GM12892 (cell line): Measurements from ENCODE around the gene IGFLR1.
A peak's percentile ranks its signal among the peaks of the same experiment; 100 is the strongest.

Experiments used
- DNase-seq: peaks from one replicate; pipeline ENCODE4 v3.0.0; 2011; ENCODE audit not compliant: insufficient read length
- FAIRE-seq: peaks from 2 replicates; lab custom pipeline; 2011; peaks lifted over from hg19 to GRCh38; lab: Jason Lieb, UNC
- POLR2A ChIP-seq: IDR thresholded peaks from 2 replicates; pipeline ENCODE4 v1.6.1; 2011; ENCODE audit warnings: low read depth, low read length, control low read depth
- POLR2AphosphoS5 ChIP-seq: IDR thresholded peaks from 2 replicates; pipeline ENCODE4 v1.6.1; 2011; ENCODE audit warnings: low read depth, low read length, control low read depth
- TAF1 ChIP-seq: IDR thresholded peaks from 2 replicates; pipeline ENCODE4 v1.6.1; 2011; ENCODE audit warnings: low read depth, mild to moderate bottlenecking, control low read depth, low read length, borderline replicate concordance

The IGFLR1 gene

GRCh38 chr19:35750167-35750566 lies 7.9 kb upstream of the IGFLR1 start:
- DNase-seq: no peak
- FAIRE-seq: no peak
- TF ChIP-seq TAF1 (no peak), POLR2AphosphoS5 (no peak), POLR2A (no peak)

- peak; percentile 97 for FAIRE-seq
- TF ChIP-seq POLR2AphosphoS5: no peak
- 0 out of 2 replicates have a peak, but pooled peaks have one; percentile 7 for TF ChIP-seq TAF1
- peak; percentile 54; the same call in 1 of the 2 replicates for TF ChIP-seq POLR2A
- peak; percentile 90 for DNase-seq
Measured at GRCh38 chr19:35748106-35749020, 6.1 kb upstream of the IGFLR1 start, which contains the start of gene LIN37. Gene LIN37 (plus strand): TSS chr19:35748576. CDS start chr19:35748725, 149 bp downstream.

GRCh38 chr19:35746531-35746930 lies 4.3 kb upstream of the IGFLR1 start:
- no peak for DNase-seq
- TF ChIP-seq TAF1: no peak
- no peak for TF ChIP-seq POLR2A
- TF ChIP-seq POLR2AphosphoS5: no peak
- FAIRE-seq: no peak

GRCh38 chr19:35746087-35746462 lies 3.8 kb upstream of the IGFLR1 start:
- no peak for FAIRE-seq
- no peak for DNase-seq
- TF ChIP-seq TAF1 (no peak), POLR2A (no peak), POLR2AphosphoS5 (no peak)

- no peak for TF ChIP-seq TAF1
- TF ChIP-seq POLR2AphosphoS5: 0 out of 2 replicates have a peak, but pooled peaks have one; percentile 11
- TF ChIP-seq POLR2A: 0 out of 2 replicates have a peak, but pooled peaks have one; percentile 8
- peak; percentile 95 for FAIRE-seq
- DNase-seq: peak; percentile 81
Measured at GRCh38 chr19:35745328-35746086, 3.3 kb upstream of the IGFLR1 start, which contains the start of the genes PSENEN and U2AF1L4. Gene PSENEN (plus strand): TSS chr19:35745651. CDS start chr19:35745931, 280 bp downstream. Gene U2AF1L4 (minus strand): TSS chr19:35745418. CDS start chr19:35745391, 27 bp downstream.

- FAIRE-seq (no peak), DNase-seq (peak; percentile 74)
- TF ChIP-seq TAF1: 0 out of 2 replicates have a peak, but pooled peaks have one; percentile 26
- peak; percentile 90 for TF ChIP-seq POLR2A
- peak; percentile 91 for TF ChIP-seq POLR2AphosphoS5
Measured at GRCh38 chr19:35744430-35745327, 2.4 kb upstream of the IGFLR1 start.

- no peak for DNase-seq
- FAIRE-seq: no peak
- TF ChIP-seq TAF1: no peak
- TF ChIP-seq POLR2AphosphoS5: no peak
- no peak for TF ChIP-seq POLR2A
Measured at GRCh38 chr19:35743640-35744429, 1.6 kb upstream of the IGFLR1 start.

- no peak for TF ChIP-seq POLR2A
- no peak for TF ChIP-seq POLR2AphosphoS5
- TF ChIP-seq TAF1: no peak
- FAIRE-seq (no peak), DNase-seq (no peak)
Measured at GRCh38 chr19:35741203-35741515, 1.1 kb downstream of the IGFLR1 start.

GRCh38 chr19:35740423-35741202 lies 1.6 kb downstream of the IGFLR1 start:
- TF ChIP-seq POLR2AphosphoS5 (peak; percentile 79; the same call in 1 of the 2 replicates), POLR2A (peak; percentile 72; the same call in 1 of the 2 replicates), TAF1 (peak; percentile 44; the same call in 1 of the 2 replicates)
- FAIRE-seq: peak; percentile 96

More at GRCh38 chr19:35740423-35741202, 1.6 kb downstream of the IGFLR1 start:
- peak; percentile 99 for DNase-seq
